GM18526 (cell line): Measurements from ENCODE around the gene NME4.

Experiments
- POLR2A ChIP-seq: IDR thresholded peaks from 3 replicates; pipeline ENCODE4 v1.6.1; 2011; ENCODE audit not compliant: insufficient read length; ENCODE audit errors: extremely low read depth

The NME4 gene

DNA sequence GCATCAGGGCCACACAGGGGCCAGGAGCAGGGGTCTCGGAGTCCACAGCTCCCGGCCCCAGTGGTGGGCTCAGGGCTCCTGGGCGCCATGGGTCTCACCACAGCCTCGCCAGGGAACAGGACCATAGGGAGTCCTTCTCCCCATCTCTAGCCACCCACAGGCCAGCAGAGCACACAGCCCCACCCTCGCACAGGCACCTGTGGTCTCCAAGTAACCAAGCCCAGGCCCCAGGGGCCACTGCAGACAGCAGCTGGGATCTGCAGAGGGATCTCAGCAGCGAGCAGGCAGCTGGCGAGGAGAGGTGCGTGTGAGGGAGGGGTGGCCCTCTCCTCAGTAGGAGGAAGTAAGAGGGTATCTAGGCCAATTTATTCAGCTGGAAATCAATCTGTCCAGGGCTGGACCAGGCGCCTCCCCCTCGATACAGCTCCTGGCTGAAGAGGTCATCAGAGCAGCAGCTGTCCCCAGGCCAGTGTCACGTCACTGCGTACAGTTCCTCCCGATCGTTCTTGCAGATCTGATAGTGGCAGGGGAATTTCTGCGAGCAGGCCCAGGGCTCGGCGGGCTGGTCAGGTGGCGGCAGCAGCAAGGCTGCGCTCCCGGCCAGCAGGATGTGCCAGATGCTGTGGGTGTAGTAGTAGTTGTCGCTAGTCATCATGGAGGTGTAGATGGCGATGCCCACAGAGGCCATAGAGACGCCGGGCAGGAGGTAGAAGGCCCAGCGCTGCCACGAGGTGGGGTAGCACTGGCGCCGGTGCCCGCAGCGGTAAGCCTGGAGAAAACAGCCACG, 25.3 kb upstream of the NME4 start:
- TF ChIP-seq POLR2A = no peak

GRCh38 chr16:372302-372983, 24.6 kb upstream of the NME4 start:
- TF ChIP-seq POLR2A = no peak

GRCh38 chr16:373020-373598, 23.9 kb upstream of the NME4 start:
- no peak for TF ChIP-seq POLR2A

DNA sequence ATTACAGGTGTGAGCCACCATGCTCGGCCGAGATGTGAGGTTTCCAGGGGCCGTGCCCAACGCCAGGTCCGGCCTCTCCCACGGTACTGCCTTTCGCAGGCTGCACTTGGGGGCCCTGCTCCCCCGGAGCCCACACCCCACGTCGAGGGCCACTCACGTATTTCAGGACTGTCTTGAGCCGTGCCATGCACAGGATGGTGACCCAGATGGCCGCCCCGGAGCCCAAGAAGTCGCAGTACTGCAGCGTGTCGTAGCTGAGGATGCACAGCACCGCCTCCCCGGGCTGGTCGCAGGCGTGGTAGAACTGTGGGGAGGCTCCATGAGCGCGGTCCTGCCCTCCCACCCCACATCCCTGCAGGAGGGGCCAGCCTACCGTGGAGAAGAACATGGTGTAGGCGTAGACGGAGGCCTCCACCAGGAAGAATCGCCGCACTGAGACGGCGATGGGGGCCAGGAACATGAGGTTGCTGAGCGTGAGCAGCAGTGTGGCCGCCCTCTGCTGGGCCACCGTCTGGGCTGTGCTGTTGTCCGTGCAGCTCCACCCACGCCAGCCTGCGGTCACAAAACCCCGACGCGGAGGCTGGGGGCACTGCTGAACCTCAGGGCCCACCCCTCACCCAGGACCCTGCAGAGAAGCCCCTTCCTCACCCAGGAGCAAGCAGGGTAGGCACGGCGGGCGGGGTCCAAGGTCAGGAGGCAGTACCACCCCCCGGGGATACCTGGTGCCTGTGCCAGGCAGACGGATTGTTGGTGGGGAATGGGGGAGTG, 23.0 kb upstream of the NME4 start:
- no peak for TF ChIP-seq POLR2A

GRCh38 chr16:374616-374926, 22.4 kb upstream of the NME4 start:
- TF ChIP-seq POLR2A = no peak

DNA sequence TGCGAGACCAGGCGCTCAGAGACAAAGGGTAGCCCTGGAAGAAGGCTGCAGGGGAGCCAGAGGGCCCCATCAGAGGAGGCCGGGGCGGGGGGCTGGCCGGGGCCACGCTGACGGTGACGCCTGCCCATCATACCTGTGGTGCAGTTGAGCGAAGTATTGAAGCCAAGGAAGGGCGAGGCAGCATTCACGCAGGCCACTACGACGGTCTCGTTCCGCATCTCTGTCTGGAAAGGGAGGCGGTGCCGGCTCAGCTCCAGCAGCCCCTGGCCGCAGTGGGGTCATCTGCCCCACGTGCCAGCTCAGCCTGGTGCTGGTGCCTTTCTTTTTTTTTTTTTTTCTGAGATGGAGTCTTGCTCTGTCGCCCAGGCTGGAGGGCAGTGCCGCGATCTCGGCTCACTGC, 21.8 kb upstream of the NME4 start:
- no peak for TF ChIP-seq POLR2A

- TF ChIP-seq POLR2A = no peak
Measured at GRCh38 chr16:375927-376816, 20.8 kb upstream of the NME4 start.

GRCh38 chr16:376817-377418, 20.1 kb upstream of the NME4 start:
- no peak for TF ChIP-seq POLR2A

- no peak for TF ChIP-seq POLR2A
Measured at GRCh38 chr16:377419-377951, 19.5 kb upstream of the NME4 start.

DNA sequence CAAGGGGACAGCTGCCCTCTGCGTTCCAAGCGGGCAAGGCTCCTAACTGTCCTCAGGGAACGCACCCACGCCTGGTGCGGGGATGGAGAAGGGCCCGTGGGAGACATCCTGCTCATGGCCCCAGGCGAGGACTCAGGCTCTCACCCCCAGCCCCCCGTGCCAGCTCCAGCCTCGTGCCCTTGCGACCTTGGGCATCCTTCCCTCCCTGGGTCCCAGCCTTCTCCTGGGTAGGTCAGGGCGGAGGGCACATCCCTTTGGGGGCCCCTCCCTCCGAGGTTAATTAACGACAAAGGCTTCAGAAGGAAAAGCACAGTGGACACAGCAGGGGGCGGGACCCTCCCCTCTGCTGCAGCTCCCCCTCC, 18.2 kb upstream of the NME4 start:
- TF ChIP-seq POLR2A = no peak

GRCh38 chr16:379183-379960, 17.6 kb upstream of the NME4 start:
- no peak for TF ChIP-seq POLR2A

DNA sequence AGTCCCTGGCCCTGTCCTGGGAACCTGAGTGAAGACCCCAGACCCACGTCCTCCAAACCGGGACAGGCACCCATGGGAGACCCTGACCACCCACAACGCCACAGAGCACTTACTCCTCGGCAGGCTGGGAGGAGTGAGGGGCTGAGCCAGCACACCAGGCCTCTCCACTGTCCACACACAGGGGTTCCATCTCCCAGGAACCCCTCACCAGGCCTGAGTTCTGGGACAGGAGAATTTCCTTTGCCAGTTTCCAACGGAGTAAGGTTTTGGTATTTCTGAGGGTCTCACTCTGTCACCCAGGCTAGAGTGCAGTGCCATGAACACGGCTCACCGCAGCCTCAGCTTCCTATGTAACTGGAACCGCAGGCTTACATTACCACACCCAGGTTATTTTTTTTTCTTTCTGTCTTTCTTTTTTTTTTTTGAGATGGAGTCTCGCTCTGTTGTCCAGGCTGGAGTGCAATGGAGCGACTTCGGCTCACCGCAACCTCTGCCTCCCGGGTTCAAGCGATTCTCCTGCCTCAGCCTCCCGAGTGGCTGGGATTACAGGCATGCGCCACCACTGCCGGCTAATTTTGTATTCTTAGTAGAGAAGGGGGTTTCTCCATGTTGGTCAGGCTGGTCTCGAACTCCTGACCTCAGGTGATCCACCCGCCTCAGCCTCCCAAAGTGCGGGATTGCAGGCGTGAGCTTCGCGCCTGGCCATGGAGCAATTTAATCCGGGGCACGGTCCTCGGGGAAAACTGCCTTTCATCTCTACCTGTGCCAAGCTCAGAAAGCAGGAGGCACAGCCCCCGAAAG, 16.8 kb upstream of the NME4 start:
- TF ChIP-seq POLR2A = no peak

GRCh38 chr16:380762-381011, 16.3 kb upstream of the NME4 start:
- TF ChIP-seq POLR2A = no peak
